GM18508 (cell line): ENCODE results near the gene CACNA2D4.
"Not testable (repeated sequence)": the region's sequence is repeated elsewhere in the genome, so short reads cannot be mapped to it uniquely, and the experiment has no call there.

Experiments used
- ATAC-seq: cut with Tn5 transposase; IDR thresholded peaks from one replicate; pipeline ENCODE4 v1.9.1; 2021; ENCODE audit warnings: moderate number of reproducible peaks; ENCODE audit not compliant: insufficient read depth, unreplicated experiment

The CACNA2D4 gene

GRCh38 chr12:1823237-1823636 lies 95.2 kb downstream of the CACNA2D4 start:
- no peak for ATAC-seq

- ATAC-seq, result no peak
Measured at GRCh38 chr12:1822699-1823098, 95.8 kb downstream of the CACNA2D4 start.

- no peak for ATAC-seq
Measured at GRCh38 chr12:1821805-1822204, 96.6 kb downstream of the CACNA2D4 start.

- no peak for ATAC-seq
Measured at GRCh38 chr12:1820896-1821291, 97.6 kb downstream of the CACNA2D4 start.

- no peak for ATAC-seq
Measured at GRCh38 chr12:1820191-1820895, 98.1 kb downstream of the CACNA2D4 start, which contains the start of gene LRTM2. TSS of gene LRTM2 (plus strand) at chr12:1820565. CDS start at chr12:1828149, 7,584 bp downstream.

- ATAC-seq, result no peak
Measured at GRCh38 chr12:1819571-1819970, 98.9 kb downstream of the CACNA2D4 start.

GRCh38 chr12:1819050-1819449 lies 99.4 kb downstream of the CACNA2D4 start:
- no peak for ATAC-seq

GRCh38 chr12:1817928-1818327 lies 100.5 kb downstream of the CACNA2D4 start:
- ATAC-seq, result not testable (repeated sequence)

- no peak for ATAC-seq
Measured at GRCh38 chr12:1816730-1817348, 101.6 kb downstream of the CACNA2D4 start.

- no peak for ATAC-seq
Measured at GRCh38 chr12:1815814-1816729, 102.4 kb downstream of the CACNA2D4 start.

GRCh38 chr12:1815108-1815507 lies 103.3 kb downstream of the CACNA2D4 start:
- no peak for ATAC-seq

GRCh38 chr12:1814266-1814665 lies 104.2 kb downstream of the CACNA2D4 start:
- no peak for ATAC-seq

- ATAC-seq, result no peak
Measured at GRCh38 chr12:1812650-1813302, 105.7 kb downstream of the CACNA2D4 start.

- ATAC-seq, result no peak
Measured at GRCh38 chr12:1811948-1812291, 106.5 kb downstream of the CACNA2D4 start.

- no peak for ATAC-seq
Measured at GRCh38 chr12:1811281-1811947, 107.0 kb downstream of the CACNA2D4 start.

- ATAC-seq, result no peak
Measured at GRCh38 chr12:1810931-1811280, 107.5 kb downstream of the CACNA2D4 start.

- ATAC-seq, result no peak
Measured at GRCh38 chr12:1810201-1810930, 108.1 kb downstream of the CACNA2D4 start.

- ATAC-seq, result no peak
Measured at GRCh38 chr12:1809591-1810190, 108.8 kb downstream of the CACNA2D4 start.
